IPS-15b (cell line): ENCODE data around the gene LRRC36.

Experiments used
- H3K27me3 ChIP-seq: one replicate; pipeline ENCODE4 v1.6.1; 2013; ENCODE audit warnings: low read length; ENCODE audit not compliant: control insufficient read depth, insufficient read depth
- H3K36me3 ChIP-seq: one replicate; pipeline ENCODE4 v1.6.1; 2013; ENCODE audit warnings: low read length; ENCODE audit not compliant: control insufficient read depth, insufficient read depth
- H3K4me1 ChIP-seq: one replicate; pipeline ENCODE4 v1.6.1; 2013; ENCODE audit warnings: mild to moderate bottlenecking, low read length; ENCODE audit not compliant: control insufficient read depth, insufficient read depth
- H3K4me3 ChIP-seq: one replicate; pipeline ENCODE4 v1.5.1; 2013; ENCODE audit warnings: low read depth, low read length
- H3K9ac ChIP-seq: one replicate; pipeline ENCODE4 v1.6.1; 2013; ENCODE audit warnings: low read depth, mild to moderate bottlenecking, low read length
- H3K9me3 ChIP-seq: one replicate; pipeline ENCODE4 v1.6.1; 2013; ENCODE audit warnings: mild to moderate bottlenecking, low read length; ENCODE audit not compliant: control insufficient read depth, insufficient read depth

LRRC36 gene

GRCh38 chr16:67302076-67302475 is 24.5 kb upstream of the LRRC36 start:
- Histone ChIP-seq H3K27me3 (peaks cover 3% of the 10 kb centered on the region), H3K4me3 (no peak overlapping the region), H3K9me3 (no peaks in the 10 kb centered on the region), H3K4me1 (no peaks in the 10 kb centered on the region), H3K36me3 (no peaks in the 10 kb centered on the region), H3K9ac (no peak overlapping the region)

DNA sequence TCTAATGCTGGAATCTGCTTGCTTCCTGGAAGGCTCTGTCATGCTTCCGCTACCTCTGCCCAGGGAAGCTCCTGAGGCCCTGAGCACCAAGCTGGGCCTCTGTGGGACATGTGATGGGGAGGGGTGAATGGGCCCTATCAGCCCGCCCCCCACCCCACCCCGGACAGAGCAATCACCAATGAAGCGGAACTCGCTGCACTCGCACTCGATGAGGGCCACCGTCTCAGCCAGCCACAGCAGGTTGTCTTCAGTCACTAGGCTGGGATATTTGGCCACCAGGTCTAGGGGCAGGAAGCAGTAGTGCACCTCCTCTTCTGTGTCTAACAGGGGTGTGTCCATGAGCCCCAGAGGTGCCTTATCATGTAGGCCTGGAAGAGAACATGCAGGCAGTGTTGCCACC is 23.6 kb upstream of the LRRC36 start:
- no peak overlapping the region for H3K9ac ChIP-seq
- H3K4me1 ChIP-seq = no peaks in the 10 kb centered on the region
- no peaks in the 10 kb centered on the region for H3K9me3 ChIP-seq
- H3K4me3 ChIP-seq = no peak overlapping the region
- no peaks in the 10 kb centered on the region for H3K36me3 ChIP-seq
- H3K27me3 ChIP-seq = peaks cover 3% of the 10 kb centered on the region

DNA sequence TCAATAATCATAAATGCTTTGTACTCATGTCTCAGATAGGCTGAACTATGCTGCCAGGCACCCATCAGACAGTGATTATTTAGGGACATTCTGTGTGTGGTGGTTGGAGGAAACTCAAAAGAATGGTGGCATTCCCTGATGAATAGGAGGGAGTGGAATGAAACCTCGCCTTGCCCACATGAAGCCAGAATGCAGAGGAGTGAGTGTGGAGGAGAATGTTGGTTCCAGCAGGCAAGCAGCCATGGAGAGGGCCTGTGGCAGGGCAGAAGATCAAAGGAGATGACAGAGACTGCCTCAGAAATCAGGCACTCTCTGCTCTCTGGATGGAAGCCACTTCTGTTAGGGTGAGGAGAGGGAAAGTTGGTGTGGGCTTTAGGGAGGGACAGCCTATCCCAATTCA is 22.6 kb upstream of the LRRC36 start:
- no peaks in the 10 kb centered on the region for H3K9me3 ChIP-seq
- H3K9ac ChIP-seq = no peak overlapping the region
- no peak overlapping the region for H3K4me3 ChIP-seq
- peaks cover 3% of the 10 kb centered on the region for H3K27me3 ChIP-seq
- no peaks in the 10 kb centered on the region for H3K4me1 ChIP-seq
- H3K36me3 ChIP-seq = no peaks in the 10 kb centered on the region

DNA sequence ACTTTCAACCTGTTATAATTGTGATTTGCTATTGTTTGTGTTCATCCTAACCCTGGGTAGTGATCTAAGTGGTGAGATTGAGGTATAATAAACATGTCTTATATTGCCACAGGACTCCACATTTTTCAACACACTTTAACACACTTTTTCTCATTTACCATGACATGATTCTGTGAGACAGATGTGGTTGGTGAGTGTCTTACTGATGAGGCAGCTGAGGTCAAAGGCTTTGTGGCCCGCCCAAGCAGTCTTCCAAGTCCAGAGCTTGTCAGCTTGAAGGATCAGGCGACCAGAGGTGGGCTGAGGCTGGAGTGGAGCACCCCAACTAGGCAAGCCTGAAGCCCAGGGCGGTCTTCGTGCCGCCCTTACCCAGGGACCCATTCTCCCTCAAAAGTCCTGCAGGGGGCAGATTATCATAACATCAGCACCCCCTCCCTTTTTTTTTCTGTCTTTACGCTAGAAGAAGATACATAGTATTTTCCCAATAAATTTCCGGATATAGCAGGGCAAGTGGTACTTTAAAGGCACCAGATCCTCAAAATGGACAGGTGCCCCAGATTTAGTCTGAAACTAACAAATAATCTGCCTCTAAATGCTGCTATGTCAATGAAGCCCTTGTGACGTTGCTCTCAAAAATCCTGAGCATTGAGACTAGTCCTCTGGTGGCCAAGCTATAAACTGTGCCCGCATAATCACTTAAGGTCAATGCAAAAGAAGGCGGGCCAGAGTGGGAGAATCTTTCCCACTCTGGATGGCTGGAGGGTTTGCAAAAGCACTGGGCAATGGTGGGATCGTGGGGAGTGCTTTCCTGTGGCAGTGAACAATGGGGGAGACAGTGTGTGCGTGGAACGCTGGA is 21.2 kb upstream of the LRRC36 start:
- no peak overlapping the region for H3K4me3 ChIP-seq
- no peaks in the 10 kb centered on the region for H3K36me3 ChIP-seq
- no peak overlapping the region for H3K9ac ChIP-seq
- H3K4me1 ChIP-seq = no peaks in the 10 kb centered on the region
- no peaks in the 10 kb centered on the region for H3K9me3 ChIP-seq
- H3K27me3 ChIP-seq = peaks cover 3% of the 10 kb centered on the region

GRCh38 chr16:67310561-67310960 is 16.1 kb upstream of the LRRC36 start:
- no peaks in the 10 kb centered on the region for H3K36me3 ChIP-seq
- no peak overlapping the region for H3K9ac ChIP-seq
- H3K27me3 ChIP-seq = peaks cover 2% of the 10 kb centered on the region
- H3K9me3 ChIP-seq = no peaks in the 10 kb centered on the region
- H3K4me1 ChIP-seq = no peaks in the 10 kb centered on the region
- H3K4me3 ChIP-seq = no peak overlapping the region

- Histone ChIP-seq H3K9ac (no peak overlapping the region), H3K4me1 (no peaks in the 10 kb centered on the region), H3K36me3 (no peaks in the 10 kb centered on the region), H3K9me3 (no peaks in the 10 kb centered on the region), H3K4me3 (no peak overlapping the region), H3K27me3 (peaks cover 2% of the 10 kb centered on the region)
Observed at GRCh38 chr16:67311607-67312488, 14.8 kb upstream of the LRRC36 start.

GRCh38 chr16:67312719-67313118 is 13.9 kb upstream of the LRRC36 start:
- H3K4me1 ChIP-seq = no peaks in the 10 kb centered on the region
- no peak overlapping the region for H3K9ac ChIP-seq
- no peaks in the 10 kb centered on the region for H3K36me3 ChIP-seq
- H3K4me3 ChIP-seq = no peak overlapping the region
- H3K27me3 ChIP-seq = peaks cover 2% of the 10 kb centered on the region
- no peaks in the 10 kb centered on the region for H3K9me3 ChIP-seq

GRCh38 chr16:67317853-67318252 is 8.8 kb upstream of the LRRC36 start:
- Histone ChIP-seq H3K9ac (no peak overlapping the region), H3K4me3 (no peak overlapping the region), H3K36me3 (no peaks in the 10 kb centered on the region), H3K9me3 (no peaks in the 10 kb centered on the region), H3K4me1 (no peaks in the 10 kb centered on the region), H3K27me3 (no peaks in the 10 kb centered on the region)

DNA sequence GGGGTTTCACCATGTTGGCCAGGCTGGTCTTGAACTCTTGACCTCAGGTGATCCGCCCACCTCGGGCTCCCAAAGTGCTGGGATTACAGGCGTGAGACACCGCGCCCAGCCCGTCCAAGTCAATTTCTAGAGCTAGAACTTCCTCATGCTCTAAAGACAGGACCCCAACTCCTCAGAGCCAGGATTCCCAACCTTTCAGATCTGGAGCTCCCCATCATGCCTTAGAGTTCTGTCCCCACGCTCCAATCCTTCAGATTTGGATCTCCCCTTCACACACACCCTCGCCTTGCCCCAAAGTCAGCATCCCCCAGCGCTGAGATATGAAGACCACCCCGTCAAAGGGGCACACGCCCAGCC is 522 bp upstream of the LRRC36 start:
- Histone ChIP-seq H3K9me3 (no peaks in the 10 kb centered on the region), H3K4me1 (no peaks in the 10 kb centered on the region), H3K4me3 (peak overlapping the region; percentile 64), H3K27me3 (peaks cover 7% of the 10 kb centered on the region), H3K36me3 (no peaks in the 10 kb centered on the region), H3K9ac (peak overlapping the region; percentile 32)

GRCh38 chr16:67327743-67328142 is 1.1 kb downstream of the LRRC36 start:
- no peaks in the 10 kb centered on the region for H3K36me3 ChIP-seq

GRCh38 chr16:67329901-67330300 is 3.3 kb downstream of the LRRC36 start:
- Histone ChIP-seq H3K9ac (no peak overlapping the region), H3K4me1 (no peaks in the 10 kb centered on the region), H3K9me3 (no peaks in the 10 kb centered on the region), H3K36me3 (no peaks in the 10 kb centered on the region), H3K27me3 (peaks cover 2% of the 10 kb centered on the region), H3K4me3 (no peak overlapping the region)

More at GRCh38 chr16:67327743-67328142, 1.1 kb downstream of the LRRC36 start:
- Histone ChIP-seq H3K9ac (no peak overlapping the region), H3K4me3 (no peak overlapping the region), H3K27me3 (peaks cover 7% of the 10 kb centered on the region), H3K4me1 (no peaks in the 10 kb centered on the region), H3K9me3 (no peaks in the 10 kb centered on the region)

GRCh38 chr16:67333315-67333714 is 6.7 kb downstream of the LRRC36 start:
- H3K9ac ChIP-seq = no peak overlapping the region
- no peak overlapping the region for H3K4me3 ChIP-seq
- no peaks in the 10 kb centered on the region for H3K4me1 ChIP-seq
- H3K36me3 ChIP-seq = no peaks in the 10 kb centered on the region
- no peaks in the 10 kb centered on the region for H3K9me3 ChIP-seq
- H3K27me3 ChIP-seq = no peaks in the 10 kb centered on the region
